Osteocyte (in vitro differentiated cells): ENCODE data around the gene NNT. TPM values are rescaled to one million over a fixed set of nuclear protein-coding genes. Genes with fewer than 3 reads are reported as not detected.

ENCODE experiments used
- DNase-seq: peaks from one replicate; pipeline ENCODE4 v3.0.0; 2021; ENCODE audit warnings: mixed read lengths; ENCODE audit not compliant: unreplicated experiment; ENCODE audit errors: extremely low spot score
- H3K27ac Mint-ChIP-seq: one replicate; pipeline ENCODE4 v1.8.0; 2021; ENCODE audit warnings: mild to moderate bottlenecking, mixed read lengths; ENCODE audit not compliant: unreplicated experiment
- H3K27me3 Mint-ChIP-seq: one replicate; pipeline ENCODE4 v1.8.0; 2021; ENCODE audit warnings: mixed read lengths; ENCODE audit not compliant: unreplicated experiment
- H3K36me3 Mint-ChIP-seq: one replicate; pipeline ENCODE4 v1.8.0; 2021; ENCODE audit warnings: mixed read lengths; ENCODE audit not compliant: unreplicated experiment
- H3K4me1 Mint-ChIP-seq: one replicate; pipeline ENCODE4 v1.8.0; 2021; ENCODE audit warnings: mixed read lengths; ENCODE audit not compliant: unreplicated experiment
- H3K4me3 Mint-ChIP-seq: one replicate; pipeline ENCODE4 v1.8.0; 2021; ENCODE audit warnings: mild to moderate bottlenecking, moderate library complexity, mixed read lengths; ENCODE audit not compliant: unreplicated experiment
- H3K9me3 Mint-ChIP-seq: one replicate; pipeline ENCODE4 v1.8.0; 2021; ENCODE audit warnings: mixed read lengths; ENCODE audit not compliant: unreplicated experiment
- total RNA-seq: library from RNA; stranded (reverse); gene quantifications from 2 replicates; pipeline ENCODE4 v1.2.1, GENCODE V29; 2021
- TF ChIP-seq, protein P1 (sequence below): fragments of 200-600 bp; sonication (generic); IDR thresholded peaks from 2 replicates; pipeline ENCODE4 v1.5.0; 2021; ENCODE audit warnings: antibody characterized with exemption, mild to moderate bottlenecking, moderate library complexity

Gene NNT
- total RNA-seq, 1 donor from 2014 or later, result 107 TPM

DNA sequence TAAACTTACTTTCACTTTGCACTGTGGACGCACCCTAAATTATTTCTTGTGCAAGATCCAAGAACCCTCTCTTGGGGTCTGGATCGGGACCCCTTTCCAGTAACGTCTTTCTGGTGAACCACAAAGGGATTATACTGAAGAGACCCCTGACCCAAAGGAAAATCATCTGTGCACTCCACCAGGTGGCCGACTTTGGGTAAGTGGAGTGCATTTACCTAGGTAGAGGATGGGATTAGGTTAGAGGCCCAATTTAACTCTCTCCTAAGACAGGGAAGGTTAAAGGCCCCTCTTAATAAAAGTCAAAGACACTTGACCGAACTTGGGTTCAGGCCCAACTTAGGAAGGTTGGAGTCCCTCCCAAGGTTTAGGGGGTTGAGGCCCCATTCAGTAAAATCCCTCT is 37.9 kb upstream of the NNT start:
- no peaks in the 10 kb centered on the region for H3K9me3 Mint-ChIP-seq
- TF ChIP-seq, protein P1, sequence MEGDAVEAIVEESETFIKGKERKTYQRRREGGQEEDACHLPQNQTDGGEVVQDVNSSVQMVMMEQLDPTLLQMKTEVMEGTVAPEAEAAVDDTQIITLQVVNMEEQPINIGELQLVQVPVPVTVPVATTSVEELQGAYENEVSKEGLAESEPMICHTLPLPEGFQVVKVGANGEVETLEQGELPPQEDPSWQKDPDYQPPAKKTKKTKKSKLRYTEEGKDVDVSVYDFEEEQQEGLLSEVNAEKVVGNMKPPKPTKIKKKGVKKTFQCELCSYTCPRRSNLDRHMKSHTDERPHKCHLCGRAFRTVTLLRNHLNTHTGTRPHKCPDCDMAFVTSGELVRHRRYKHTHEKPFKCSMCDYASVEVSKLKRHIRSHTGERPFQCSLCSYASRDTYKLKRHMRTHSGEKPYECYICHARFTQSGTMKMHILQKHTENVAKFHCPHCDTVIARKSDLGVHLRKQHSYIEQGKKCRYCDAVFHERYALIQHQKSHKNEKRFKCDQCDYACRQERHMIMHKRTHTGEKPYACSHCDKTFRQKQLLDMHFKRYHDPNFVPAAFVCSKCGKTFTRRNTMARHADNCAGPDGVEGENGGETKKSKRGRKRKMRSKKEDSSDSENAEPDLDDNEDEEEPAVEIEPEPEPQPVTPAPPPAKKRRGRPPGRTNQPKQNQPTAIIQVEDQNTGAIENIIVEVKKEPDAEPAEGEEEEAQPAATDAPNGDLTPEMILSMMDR, result no peak
- no peak overlapping the region for H3K4me3 Mint-ChIP-seq
- H3K36me3 Mint-ChIP-seq, result no peaks in the 10 kb centered on the region
- H3K27ac Mint-ChIP-seq, result no peak overlapping the region
- DNase-seq, result no peak
- H3K27me3 Mint-ChIP-seq, result no peaks in the 10 kb centered on the region
- H3K4me1 Mint-ChIP-seq, result peaks cover 17% of the 10 kb centered on the region

DNA sequence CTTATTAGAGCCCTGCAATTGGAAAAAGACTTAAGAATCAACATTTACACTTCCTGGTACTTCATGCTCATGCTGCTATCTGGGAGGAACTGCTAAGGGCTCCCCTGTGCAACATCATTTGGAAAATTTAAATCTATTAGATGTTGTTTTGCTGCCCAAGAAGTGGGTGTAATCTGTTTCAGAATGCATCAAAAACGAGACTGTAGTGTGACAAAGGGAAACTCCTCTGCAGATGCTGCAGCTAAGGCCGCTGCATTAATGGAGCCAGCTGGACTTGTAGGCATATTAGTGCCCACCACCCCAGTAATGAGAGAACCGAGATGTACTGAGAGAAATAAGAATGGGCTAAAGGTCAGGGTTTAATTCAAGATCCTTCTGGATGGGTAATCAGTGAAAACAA is 35.0 kb upstream of the NNT start:
- peaks cover 17% of the 10 kb centered on the region for H3K4me1 Mint-ChIP-seq
- no peaks in the 10 kb centered on the region for H3K27me3 Mint-ChIP-seq
- no peak overlapping the region for H3K4me3 Mint-ChIP-seq
- no peak for DNase-seq
- H3K27ac Mint-ChIP-seq, result no peak overlapping the region
- no peaks in the 10 kb centered on the region for H3K9me3 Mint-ChIP-seq
- H3K36me3 Mint-ChIP-seq, result no peaks in the 10 kb centered on the region
- TF ChIP-seq, protein P1, result no peak

DNA sequence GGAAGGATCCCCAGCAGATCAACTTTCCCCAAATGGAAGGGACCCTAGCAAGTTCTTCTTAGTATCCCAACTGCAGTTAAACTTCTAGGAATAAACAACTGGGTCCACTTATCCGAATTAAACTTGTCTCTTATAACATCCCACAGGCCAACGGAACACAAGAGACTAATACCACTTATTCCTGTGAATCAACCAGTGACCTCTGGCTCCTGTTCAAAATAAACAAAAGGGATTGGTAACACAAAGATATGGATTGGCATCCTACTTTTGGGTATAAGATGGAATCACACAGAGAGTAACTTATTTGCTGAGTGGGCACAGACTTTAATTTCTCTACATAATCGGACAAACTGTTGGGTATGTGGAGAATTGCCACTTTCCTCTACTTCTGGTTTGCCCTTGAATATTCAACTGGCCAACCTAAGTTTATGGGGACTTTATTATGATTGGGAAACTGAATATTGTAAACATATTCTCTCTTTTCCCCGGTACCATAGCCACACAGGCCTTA is 33.7 kb upstream of the NNT start:
- Mint-ChIP-seq H3K27ac (no peak overlapping the region), H3K27me3 (no peaks in the 10 kb centered on the region), H3K36me3 (no peaks in the 10 kb centered on the region), H3K9me3 (no peaks in the 10 kb centered on the region), H3K4me3 (no peak overlapping the region), H3K4me1 (peaks cover 17% of the 10 kb centered on the region)
- TF ChIP-seq, protein P1, result no peak
- no peak for DNase-seq

DNA sequence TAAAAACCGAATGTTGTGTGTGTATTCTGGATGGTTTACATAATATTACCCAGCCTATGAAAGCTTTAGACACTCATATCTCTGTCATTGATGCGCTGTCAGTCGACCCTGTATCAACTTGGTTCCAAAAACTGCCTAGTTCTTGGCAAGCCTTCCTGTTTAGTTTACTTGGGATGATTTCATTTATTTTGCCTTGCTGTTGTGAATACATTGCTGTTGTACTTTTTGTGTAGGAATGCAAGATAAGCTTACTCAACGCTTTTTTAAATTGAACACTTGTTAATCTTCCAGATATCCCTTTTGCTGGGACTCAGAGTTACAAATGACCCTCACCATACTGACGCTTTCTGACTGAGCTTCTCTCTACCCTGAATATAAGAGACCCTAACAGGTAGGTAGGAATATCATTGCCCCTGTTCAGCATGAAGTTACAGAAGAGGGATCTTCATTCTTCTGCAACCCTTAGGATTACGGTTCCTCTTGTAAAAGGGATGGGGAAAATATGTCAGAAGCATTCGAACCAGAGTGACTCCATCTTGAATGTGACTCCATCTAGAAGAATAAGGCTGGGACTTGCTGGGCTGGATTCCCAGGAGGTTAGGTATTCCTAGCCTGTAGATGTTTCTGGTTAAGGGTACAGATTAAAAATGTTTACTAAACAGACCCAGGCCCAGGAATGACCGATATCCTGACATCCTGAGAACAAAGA is 32.4 kb upstream of the NNT start:
- Mint-ChIP-seq H3K27ac (no peak overlapping the region), H3K9me3 (no peaks in the 10 kb centered on the region), H3K4me1 (peaks cover 17% of the 10 kb centered on the region), H3K36me3 (peaks cover 8% of the 10 kb centered on the region), H3K27me3 (no peaks in the 10 kb centered on the region), H3K4me3 (no peak overlapping the region)
- DNase-seq, result no peak
- TF ChIP-seq, protein P1, result no peak

DNA sequence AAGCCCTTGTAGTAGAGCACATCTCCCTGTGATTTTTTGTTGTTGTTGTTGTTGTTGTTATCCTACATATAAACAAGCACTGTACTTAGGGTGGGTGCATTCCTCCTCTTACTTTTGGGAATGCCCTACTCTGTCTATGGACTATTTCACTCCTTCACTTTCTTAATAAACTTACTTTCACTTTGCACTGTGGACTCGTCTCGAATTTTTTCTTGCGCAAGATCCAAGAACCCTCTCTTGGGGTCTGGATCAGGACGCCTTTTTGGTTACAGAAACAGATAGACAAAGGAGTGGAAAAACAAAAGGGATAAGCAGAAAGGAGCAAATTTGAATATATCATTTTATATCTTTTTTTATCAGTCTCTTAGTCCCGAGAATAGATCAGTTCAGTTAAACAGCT is 31.7 kb upstream of the NNT start:
- Mint-ChIP-seq H3K9me3 (no peaks in the 10 kb centered on the region), H3K4me3 (no peak overlapping the region), H3K36me3 (peaks cover 11% of the 10 kb centered on the region), H3K27ac (no peak overlapping the region), H3K27me3 (no peaks in the 10 kb centered on the region), H3K4me1 (peaks cover 17% of the 10 kb centered on the region)
- TF ChIP-seq, protein P1, result no peak
- DNase-seq, result no peak
